Embryonic facial prominence (tissue), 1 donor: Measurements from ENCODE around the gene CEP295NL.
"Not testable (repeated sequence)": the region's sequence is repeated elsewhere in the genome, so short reads cannot be mapped to it uniquely, and the experiment has no call there.

Source experiments
- DNase-seq: peaks from one replicate; pipeline ENCODE4 v3.0.0-alpha.2; 2016; ENCODE audit errors: extremely low spot score

CEP295NL gene

DNA sequence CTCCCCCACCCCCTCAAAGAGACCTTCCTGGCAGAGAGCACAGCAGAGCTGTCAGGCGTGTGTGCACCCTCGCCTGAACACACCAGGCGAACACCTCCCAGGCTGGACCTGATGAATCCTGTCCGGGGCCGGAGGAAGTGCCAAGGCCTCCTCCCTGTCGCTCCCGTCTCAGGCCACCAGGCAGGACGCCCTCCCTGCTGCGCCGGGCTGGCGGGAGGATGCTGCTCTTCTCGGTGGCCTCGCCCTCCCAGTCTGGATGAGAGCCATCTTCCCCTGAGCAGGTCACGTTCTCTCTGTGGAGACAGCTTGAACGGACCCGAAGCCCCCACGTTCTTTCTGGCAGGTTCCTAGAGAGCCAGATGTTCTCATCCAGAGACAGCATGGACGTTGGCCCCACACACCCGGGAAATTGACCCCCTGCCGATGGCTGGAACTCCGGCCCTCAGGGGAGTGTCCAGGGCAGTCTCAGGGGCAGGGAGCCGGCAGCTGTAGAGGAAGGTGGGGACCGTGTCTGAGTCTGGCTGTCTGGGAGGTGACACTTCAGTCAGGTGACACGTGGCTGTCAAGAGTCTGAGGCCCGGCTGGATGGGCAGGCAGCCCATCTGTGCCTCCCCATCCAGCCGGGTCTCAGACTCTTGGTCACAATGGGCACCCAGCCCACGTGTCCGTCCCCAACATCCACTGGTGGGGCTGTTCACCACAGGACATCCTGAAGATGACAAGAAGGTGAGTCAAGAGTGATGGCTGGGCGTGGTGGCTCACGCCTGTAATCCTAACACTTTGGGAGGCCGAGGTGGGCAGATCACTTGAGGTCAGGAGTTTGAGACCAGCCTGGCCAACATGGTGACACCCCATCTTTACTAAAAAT lies 27.1 kb upstream of the CEP295NL start:
- DNase-seq = no peak

GRCh38 chr17:78925662-78926555 lies 22.9 kb upstream of the CEP295NL start:
- peak; percentile 48 for DNase-seq

DNA sequence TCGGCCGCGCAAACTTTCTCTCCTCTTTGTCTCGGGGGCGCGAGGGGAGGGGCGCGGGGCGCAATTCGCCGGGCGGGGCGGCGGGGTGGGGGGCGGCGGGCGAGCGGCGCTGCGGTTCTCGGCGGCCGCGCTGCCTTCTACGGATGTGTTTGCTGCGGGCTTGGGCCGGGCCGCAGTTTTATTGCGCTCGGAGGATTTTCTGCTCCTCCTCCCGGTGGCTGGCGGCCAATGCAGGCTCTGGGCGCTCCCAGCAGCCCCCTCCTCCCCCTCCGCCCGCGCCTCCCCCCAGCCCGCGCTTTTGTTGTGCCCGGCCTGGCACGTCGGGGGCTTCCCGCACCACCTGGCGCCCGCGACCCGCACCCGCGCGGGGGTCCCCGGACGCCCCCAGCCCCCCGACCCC lies 22.2 kb upstream of the CEP295NL start, which contains the start of gene TIMP2:
TSS of gene TIMP2 (minus strand) at position 154 of the 400 bp plus-strand sequence. CDS start 299 bp downstream, outside the sequence.
- peak; percentile 85 for DNase-seq

DNA sequence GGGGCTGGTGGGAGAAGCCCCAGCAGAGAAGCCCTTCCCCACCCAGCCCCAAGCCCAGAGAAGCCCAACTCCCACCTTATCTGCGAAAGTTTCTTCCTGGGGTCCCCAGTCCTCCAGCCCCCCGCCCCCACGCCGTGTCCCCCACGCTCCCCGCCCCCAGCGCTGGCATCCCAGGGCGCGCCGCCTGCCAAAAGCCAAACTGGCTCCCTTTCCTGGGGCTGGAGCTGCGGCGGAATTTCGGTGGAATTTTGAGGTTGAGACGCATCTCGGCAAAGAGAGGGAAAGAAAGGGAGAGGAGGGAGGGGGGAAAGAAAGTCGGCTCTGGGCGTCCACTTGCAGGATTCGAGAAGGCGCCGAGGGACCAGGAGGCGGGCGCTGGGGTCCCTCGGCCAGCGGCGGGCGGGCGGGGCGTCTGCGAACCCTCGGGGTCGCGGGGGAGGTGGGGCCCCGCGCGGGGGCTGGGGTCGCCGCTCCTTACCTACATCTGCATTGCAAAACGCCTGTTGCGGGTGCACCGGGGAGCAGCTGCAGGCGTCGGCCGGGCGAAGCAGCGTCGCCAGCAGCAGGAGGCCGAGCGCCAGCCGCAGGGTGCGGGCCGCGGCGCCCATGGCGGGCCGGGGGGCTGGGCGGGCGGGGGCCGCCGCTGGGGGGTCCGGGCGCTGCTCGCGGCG lies 21.6 kb upstream of the CEP295NL start:
- DNase-seq = no peak

GRCh38 chr17:78923660-78924453 lies 20.9 kb upstream of the CEP295NL start:
- no peak for DNase-seq

DNA sequence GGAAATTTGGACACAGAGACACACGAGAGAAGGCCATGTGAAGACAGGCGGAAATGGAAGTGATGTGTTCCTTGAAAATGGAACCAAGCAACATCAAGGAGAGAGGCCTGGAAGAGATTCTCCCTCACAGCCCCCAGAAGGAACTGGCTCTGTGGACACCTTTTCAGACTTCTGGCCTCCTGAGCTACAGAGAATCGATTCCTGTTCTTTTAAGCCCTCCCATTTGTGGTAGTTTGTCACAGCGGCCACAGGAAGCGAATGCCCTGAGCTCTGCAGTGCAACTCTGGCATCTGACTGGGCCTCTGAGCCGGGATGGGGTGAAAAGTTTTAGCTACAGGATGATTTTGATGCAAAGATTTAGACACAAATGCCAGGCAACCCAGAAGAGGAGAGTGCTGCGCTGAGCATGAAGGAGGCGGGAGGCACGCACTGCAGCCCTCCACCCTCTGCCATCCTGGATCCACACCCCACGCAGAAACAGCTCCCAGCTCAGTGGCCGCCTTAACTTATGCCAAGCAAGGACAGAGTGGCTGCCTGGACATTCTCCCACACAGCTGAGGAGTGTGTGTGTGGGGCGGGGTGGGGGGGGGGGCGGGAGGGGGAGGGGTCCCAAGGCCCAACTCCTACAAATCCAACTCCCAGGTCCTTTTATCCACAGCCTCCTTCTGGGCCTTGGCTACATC lies 20.0 kb upstream of the CEP295NL start:
- no peak for DNase-seq

- no peak for DNase-seq
Measured at GRCh38 chr17:78921437-78921971, 18.5 kb upstream of the CEP295NL start.

- DNase-seq = no peak
Measured at GRCh38 chr17:78920528-78920927, 17.5 kb upstream of the CEP295NL start.

DNA sequence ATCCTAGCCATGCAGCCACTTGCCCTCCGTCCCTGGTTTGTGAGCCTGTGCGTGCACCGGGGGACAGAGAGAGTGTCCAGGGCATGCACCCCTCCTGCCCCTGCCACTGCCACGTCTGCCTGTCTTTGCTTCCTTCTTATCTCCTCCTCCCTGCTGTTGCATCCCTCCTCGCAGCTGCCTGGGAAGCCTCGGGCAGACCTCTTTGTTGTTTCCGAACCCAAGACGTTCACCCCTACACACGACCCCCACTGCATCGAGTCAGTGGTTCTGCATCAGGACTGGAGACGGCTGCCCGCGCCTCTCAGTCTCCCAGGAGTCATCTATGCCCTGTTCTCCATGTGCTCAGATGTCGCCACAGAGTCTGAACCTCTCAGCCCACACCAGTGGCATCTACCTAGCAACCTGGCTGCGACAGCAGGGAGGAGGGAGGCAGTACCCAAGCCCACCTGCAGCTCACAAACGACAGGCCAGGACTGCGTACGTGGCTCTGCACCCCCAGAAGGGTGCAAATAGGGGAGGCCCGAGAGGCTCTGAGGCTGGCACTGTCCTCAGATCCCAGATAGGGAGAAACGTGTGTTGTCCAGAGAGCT lies 17.0 kb upstream of the CEP295NL start:
- DNase-seq = no peak

GRCh38 chr17:78918979-78919378 lies 16.0 kb upstream of the CEP295NL start:
- no peak for DNase-seq

DNA sequence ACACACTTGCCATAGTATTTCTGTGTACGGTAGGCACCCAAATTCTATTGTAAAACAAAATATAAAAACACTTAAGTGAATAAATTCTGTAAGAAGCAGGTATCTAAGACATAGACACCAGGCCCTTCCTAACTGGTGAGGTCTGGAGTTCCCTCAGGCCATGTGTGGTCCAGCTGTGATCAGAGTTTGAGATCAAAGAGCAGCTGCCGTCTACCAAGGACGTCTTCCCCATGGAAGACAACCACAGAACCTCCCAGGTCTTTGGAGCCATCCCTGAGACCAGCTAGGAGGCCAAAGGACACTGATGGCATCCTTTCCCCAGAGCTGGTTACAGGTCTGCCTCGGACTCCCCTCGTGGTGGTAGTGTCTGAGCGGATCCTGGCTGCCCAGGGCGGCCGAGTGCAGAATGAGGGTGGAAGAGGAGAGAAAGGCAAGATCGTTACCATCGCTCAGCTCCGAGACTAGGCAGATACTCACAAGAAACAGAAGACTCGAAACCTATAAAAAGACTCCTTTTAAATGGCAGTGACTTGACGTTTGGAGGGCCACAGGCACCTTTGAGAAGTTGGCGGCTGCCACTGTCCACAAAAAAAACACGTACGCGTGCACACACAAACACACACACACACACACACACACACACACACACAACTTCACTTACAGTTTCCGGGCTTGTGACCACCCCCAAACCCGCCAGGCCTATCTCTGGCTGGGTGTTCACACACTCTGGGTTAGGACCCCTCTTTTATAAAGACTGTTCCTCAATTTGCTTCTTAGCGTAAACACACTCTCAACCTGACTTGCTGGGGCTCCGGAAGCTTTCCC lies 14.7 kb upstream of the CEP295NL start:
- DNase-seq = no peak

GRCh38 chr17:78915872-78916632 lies 13.1 kb upstream of the CEP295NL start:
- no peak for DNase-seq

DNA sequence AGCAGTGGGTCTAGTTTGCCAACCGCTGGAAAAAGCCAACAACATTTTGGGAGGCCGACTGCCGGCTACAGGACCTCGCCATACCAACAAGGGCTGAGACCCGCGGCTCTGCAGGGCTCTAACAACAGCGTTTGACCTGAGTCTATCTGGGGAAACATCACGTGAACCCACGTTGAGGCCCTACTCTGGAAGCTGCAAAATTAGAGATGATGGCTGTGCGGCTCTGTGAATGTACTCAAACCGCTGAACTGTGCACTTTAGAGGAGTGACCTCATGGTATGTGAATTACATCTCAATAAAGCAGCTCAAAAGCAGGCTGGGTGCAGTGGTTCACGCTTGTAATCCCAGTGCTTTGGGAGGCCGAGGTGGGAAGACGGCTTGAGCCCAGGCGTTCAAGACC lies 10.1 kb upstream of the CEP295NL start:
- no peak for DNase-seq

DNA sequence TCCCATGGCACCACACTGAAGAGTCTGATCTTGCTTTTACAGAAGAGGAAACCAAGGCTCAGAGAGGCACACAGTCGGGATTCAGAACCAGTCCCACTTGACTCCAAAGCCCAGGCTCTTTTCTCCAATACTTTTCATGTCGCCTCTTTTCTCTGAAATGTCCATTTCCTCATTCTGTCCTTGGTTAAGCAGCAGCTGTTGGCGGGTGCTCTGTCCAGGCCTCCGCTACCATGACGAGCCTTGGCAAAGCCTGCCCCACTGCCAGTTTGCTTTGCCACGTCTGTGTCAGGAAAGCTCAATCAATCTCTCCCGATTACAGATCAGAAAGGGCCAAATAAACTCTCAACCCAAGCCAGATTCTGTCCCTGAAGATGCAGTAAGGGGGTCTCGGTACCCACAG lies 9.1 kb upstream of the CEP295NL start:
- no peak for DNase-seq

GRCh38 chr17:78911543-78911942 lies 8.5 kb upstream of the CEP295NL start:
- not testable (repeated sequence) for DNase-seq

DNA sequence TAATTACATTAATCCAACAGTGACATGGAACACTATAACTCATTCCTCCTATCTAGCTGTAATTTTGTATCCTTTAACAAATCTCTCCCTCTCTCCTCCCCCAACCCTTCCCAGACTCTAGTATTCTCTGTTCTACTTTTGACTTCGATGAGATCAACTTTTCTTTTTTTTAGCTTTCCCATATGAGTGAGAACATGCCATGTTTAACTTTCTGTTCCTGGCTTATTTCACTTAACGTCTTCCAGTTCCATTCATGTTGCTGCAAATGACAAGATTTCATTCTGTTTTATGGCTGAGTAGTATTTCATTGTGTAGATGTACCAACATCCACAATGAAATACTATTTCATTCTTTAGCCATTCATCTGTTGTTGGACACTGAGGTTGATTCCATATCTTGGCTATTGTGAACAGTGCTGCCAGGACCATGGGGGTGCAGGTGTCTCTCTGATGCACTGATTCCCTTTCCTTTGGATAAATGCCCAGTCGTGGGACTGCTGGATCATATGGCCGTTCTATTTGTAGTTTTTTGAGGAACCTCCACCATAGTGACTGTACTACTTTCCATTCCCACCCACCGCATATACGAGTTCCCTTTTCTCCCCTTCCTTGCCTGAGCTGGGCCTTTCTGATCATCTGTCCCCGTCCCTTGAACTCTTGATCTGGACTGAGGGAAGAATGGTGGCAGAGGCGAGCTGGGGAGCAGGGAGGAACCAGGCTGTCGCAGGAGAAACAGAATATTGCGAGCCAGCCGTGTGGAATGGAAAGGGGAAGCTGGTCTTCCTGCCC lies 7.7 kb upstream of the CEP295NL start:
- DNase-seq = no peak

DNA sequence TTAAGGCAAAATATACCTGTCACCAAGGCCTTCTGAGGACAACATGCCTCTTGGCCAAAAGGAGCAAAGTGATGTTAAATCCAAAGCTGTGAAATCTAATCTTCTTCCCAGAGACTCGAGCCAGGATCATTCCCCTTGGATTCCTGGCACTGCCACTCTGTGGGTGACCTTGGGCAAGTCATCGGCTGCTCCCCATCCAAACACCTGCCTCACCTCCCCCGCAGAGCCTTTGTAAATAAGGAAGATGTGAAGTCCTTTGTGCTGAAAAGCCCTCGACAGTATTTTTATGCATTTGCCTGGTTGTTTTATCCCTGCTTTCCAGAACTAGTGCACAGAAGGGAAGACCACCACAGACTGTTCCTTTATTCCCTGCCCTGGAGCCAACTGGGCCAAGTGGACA lies 5.4 kb upstream of the CEP295NL start:
- DNase-seq = no peak
